GM12872 (cell line): ENCODE measurements around the gene PIAS1.

Source experiments
- TF ChIP-seq, protein P1 (sequence below): IDR thresholded peaks from 3 replicates; pipeline ENCODE4 v1.5.1; 2011; ENCODE audit warnings: low read depth, mild to moderate bottlenecking, low read length, moderate library complexity; ENCODE audit not compliant: insufficient read depth

Gene PIAS1

DNA sequence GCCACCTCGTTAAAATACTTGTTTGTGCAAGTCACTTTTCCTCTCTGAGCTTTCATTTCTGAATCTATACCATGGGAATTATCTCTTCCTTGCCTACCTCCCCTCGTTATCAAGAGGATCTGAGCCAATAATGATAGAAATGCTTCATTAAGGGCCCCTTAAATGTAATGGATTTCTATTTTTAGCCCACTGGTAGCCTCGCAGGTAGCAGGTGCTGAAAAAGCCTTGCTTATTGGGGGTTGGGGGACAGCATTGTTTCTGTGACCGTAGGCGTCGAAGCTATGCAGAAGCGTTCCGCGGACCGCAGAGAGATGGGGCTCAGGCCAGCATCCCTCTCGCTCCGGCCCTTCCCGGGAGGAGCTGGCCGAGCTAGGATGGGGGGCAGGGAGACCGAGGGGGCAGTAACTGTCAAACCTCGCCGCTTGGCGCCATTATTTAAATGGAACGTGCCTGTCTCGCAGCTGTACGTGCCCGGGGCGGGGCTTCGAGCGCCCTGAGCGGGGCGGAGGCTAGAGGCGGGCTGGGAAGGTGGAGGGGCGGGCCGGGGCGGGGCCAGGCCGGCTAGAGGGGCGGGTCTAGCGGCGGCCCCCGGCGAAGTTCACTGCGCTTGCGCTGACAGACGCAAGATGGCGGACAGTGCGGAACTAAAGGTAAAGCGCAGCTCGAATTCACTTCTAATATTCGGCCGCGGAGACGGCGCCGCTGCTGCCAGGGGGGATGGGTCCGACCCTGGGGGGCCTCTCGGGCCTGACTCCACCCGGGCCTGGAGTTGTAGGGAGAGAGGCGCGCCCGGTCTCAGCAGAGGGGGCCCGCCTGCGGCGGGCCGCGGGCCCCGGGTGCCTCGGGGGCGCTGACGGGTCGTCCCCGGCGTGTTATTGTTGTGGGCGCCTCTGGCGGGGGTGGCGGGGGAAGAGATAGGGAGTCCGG lies at the start of gene PIAS1:
Gene PIAS1 (plus strand): TSS at position 615 of the 927 bp plus-strand sequence. CDS start 12 bp downstream, at position 627.
- TF ChIP-seq, protein P1, sequence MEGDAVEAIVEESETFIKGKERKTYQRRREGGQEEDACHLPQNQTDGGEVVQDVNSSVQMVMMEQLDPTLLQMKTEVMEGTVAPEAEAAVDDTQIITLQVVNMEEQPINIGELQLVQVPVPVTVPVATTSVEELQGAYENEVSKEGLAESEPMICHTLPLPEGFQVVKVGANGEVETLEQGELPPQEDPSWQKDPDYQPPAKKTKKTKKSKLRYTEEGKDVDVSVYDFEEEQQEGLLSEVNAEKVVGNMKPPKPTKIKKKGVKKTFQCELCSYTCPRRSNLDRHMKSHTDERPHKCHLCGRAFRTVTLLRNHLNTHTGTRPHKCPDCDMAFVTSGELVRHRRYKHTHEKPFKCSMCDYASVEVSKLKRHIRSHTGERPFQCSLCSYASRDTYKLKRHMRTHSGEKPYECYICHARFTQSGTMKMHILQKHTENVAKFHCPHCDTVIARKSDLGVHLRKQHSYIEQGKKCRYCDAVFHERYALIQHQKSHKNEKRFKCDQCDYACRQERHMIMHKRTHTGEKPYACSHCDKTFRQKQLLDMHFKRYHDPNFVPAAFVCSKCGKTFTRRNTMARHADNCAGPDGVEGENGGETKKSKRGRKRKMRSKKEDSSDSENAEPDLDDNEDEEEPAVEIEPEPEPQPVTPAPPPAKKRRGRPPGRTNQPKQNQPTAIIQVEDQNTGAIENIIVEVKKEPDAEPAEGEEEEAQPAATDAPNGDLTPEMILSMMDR = no peak

DNA sequence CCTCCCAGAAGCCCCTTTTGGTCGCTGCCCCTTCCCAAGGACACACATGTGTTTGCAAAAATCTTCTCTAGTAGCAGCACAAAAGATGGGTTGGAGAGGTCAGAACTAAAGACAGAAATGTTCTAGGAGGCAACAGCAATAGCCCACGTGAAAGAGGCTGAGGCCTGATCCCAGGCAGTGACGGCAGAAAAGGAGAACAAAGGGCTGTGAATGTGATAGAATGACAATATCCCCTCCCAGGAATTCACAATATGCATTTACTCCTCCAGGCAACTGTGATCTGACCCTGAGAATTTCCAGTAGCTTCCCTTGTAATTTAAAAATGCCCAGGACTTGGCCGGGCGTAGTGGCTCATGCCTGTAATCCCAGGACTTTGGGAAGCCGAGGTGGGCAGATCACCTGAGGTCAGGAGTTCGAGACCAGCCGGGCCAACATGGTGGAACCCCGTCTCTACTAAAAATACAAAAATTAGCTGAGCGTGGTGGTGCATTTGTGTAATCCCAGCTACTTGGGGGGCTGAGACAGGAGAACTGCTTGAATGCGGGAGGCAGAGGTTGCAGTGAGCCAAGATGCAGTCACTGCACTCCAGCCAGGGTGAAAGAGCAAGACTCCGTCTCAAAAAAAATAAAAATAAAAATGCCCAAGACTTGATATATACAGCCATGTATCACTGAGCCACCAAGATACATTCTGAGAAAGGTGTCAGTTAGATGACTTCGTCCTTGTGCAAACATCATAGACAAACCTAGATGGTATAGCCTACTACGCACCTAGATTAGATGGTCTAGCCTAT lies 43.6 kb upstream of the PIAS1 start:
- TF ChIP-seq, protein P1 = no peak

DNA sequence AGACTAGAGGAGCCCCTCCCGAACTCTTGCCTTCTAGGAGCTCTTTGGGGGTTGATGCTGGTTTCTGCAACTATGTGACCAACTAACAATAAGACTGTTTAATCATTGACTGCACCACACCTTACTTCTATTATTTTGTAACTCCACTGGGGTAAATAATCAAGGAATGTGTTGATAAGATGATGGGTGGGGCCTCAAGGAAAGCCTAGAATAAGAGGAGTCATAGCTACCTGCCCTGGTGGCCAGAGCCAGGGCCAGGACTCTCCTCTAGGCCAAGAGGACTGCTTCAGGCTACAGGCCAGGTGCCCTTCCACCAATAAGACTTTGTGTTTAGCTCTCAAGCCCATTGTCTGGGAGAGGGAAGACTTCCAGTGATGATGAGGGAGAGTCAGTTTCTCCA lies 41.2 kb upstream of the PIAS1 start:
- TF ChIP-seq, protein P1 = no peak

DNA sequence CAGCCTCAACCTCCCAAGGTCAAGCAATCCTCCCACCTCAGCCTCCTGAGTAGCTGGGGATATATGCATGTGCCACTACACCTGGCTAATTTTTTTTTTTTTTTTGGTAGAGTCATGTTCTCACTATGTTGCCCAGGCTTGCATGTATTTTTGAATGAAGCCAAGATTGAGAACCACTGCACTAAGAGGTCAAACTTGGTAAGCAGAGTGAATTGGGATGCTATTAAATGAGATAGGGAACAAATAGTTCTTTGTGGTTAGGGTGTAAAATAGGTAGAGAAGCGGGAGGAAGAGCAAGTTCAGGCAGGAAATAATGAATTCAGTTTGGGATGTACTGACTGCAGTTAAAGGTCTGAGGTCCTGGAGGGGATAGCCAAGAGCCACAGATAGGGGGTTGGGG lies 39.9 kb upstream of the PIAS1 start:
- TF ChIP-seq, protein P1 = no peak

DNA sequence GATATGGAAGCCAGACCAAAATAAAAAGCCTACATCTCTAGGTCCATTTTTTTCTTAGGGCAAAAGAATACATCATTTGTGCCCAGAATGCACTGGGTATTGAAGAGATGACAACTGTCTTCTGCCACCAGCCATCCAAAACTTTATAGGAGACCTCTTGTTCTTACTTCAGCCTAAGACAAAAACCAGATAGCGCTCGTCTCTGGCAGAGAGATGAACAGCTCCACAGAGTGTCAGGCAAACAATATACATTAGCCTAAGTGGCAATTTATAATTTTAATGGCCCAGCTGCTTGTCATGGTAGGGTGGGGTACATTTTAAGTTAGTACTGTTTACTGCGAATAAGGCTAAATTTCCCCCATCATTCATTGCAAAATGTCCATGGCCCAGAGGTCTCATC lies 38.9 kb upstream of the PIAS1 start:
- TF ChIP-seq, protein P1 = no peak

DNA sequence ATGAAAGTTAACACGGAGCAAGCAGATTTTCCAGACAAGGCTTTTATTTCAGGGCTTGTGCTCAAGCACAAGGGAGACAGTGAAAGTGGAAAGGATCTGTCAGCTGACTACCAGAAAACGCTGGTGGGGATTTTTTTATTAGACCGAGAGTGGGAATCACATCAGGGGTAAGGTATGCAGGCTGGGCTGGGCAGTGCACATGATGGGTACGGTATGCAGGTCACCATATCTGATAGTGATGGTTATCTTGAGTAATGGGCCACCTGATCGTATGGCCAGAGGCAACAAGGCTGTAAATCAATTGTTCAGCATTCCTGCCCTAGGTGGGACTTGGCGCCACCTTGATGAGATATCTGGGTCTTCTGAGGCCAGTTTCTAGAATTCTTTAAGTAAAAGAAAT lies 36.9 kb upstream of the PIAS1 start:
- TF ChIP-seq, protein P1 = no peak

DNA sequence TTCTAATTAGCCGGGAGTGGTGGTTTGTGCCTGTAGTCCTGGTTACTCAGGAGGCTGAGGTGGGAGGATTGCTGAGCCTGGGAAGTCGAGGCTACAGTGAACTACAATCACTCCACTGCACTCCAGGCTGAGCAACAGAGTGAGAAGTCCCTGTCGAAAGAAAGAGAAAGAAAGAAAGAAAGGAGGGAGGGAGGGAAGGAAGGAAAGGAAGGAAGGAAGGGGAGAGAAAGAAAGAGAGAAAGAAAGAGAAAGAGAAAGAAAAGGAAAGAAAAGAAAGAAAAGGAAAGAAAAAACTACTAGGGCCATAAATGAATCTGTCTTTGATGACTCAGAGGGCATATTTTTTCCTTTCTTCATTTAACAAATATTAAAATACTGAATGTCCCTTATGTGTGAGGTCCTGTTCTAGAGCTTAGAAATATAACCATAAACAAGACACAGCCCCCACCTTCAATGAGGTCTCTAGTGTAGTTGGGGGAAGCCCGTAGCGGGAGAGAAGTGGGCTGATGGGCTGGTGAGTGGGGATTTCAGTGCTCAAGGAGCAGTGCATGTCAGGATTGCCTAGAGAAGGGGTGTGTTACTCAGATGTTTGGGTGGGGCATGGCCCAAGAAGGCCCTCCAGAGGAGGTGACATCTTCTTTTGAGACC lies 35.2 kb upstream of the PIAS1 start:
- TF ChIP-seq, protein P1 = no peak
